BJ (cell line): ENCODE data around the gene RIT2. TPM values are rescaled to one million over a fixed set of nuclear protein-coding genes. Genes with fewer than 3 reads are reported as not detected.

ENCODE experiments used
- CTCF ChIA-PET: fragments of 350-600 bp; formaldehyde crosslinking; extraction: SDS; loops from one replicate; lab custom pipeline; 2021; ENCODE audit warnings: antibody characterized with exemption, inconsistent platforms; lab: Yijun Ruan, JAX
- POLR2A ChIA-PET: fragments of 300-600 bp; sonication (Branson Sonifier 250); formaldehyde crosslinking; extraction: SDS; loops from one replicate; lab custom pipeline; 2021; ENCODE audit warnings: antibody characterized with exemption; lab: Charles Lee
- DNase-seq: peaks from one replicate; pipeline ENCODE4 v3.0.0-alpha.2; 2011; ENCODE audit warnings: low read depth
- H3K27me3 ChIP-seq: 2 replicates; pipeline ENCODE4 v1.6.0; 2011; ENCODE audit warnings: low read length; ENCODE audit not compliant: control insufficient read depth, insufficient read depth
- H3K36me3 ChIP-seq: 2 replicates; pipeline ENCODE4 v1.5.1; 2011; ENCODE audit warnings: low read length; ENCODE audit not compliant: control insufficient read depth, insufficient read depth
- H3K4me3 ChIP-seq: 2 replicates; pipeline ENCODE4 v1.5.1; 2011; ENCODE audit warnings: low read depth, mild to moderate bottlenecking, control low read depth, low read length
- CTCF ChIP-seq: IDR thresholded peaks from 2 replicates; pipeline ENCODE4 v1.5.1; 2011; ENCODE audit warnings: low read depth, mild to moderate bottlenecking, control low read depth, inconsistent platforms, low read length, moderate library complexity; ENCODE audit not compliant: insufficient read depth
- polyA plus RNA-seq: library from polyadenylated mRNA; depleted of rRNA; stranded (reverse); fragments of >200 nt; gene quantifications from 2 replicates; pipeline ENCODE4 v1.2.3, GENCODE V29; 2011

RIT2 gene
- polyA plus RNA-seq, 1 experiment = not detected

- no peak for DNase-seq
- no peak for TF ChIP-seq CTCF
- CTCF ChIA-PET = no interaction called here
Observed at GRCh38 chr18:42950732-42951131, 164.8 kb downstream of the RIT2 start.

GRCh38 chr18:42948831-42949230 lies 166.7 kb downstream of the RIT2 start:
- POLR2A ChIA-PET = no interaction called here
- no peaks in the 10 kb centered on the region for H3K27me3 ChIP-seq
- CTCF ChIA-PET = no interaction called here
- no peak for TF ChIP-seq CTCF
- H3K4me3 ChIP-seq = no peak overlapping the region
- DNase-seq = no peak
- no peaks in the 10 kb centered on the region for H3K36me3 ChIP-seq

More at GRCh38 chr18:42950732-42951131, 164.8 kb downstream of the RIT2 start:
- Histone ChIP-seq H3K36me3 (no peaks in the 10 kb centered on the region), H3K27me3 (no peaks in the 10 kb centered on the region), H3K4me3 (no peak overlapping the region)
- POLR2A ChIA-PET = no interaction called here

- POLR2A ChIA-PET = no interaction called here
- TF ChIP-seq CTCF = no peak
- CTCF ChIA-PET = no interaction called here
- no peaks in the 10 kb centered on the region for H3K36me3 ChIP-seq
- H3K27me3 ChIP-seq = no peaks in the 10 kb centered on the region
- H3K4me3 ChIP-seq = no peak overlapping the region
- no peak for DNase-seq
Observed at GRCh38 chr18:42941860-42942259, 173.6 kb downstream of the RIT2 start.

GRCh38 chr18:42941021-42941420 lies 174.5 kb downstream of the RIT2 start:
- no peak overlapping the region for H3K4me3 ChIP-seq
- no peak for DNase-seq
- TF ChIP-seq CTCF = no peak
- ChIA-PET POLR2A (no interaction called here), CTCF (no interaction called here)
- H3K27me3 ChIP-seq = no peaks in the 10 kb centered on the region
- no peaks in the 10 kb centered on the region for H3K36me3 ChIP-seq

GRCh38 chr18:42937436-42937835 lies 178.0 kb downstream of the RIT2 start:
- no peaks in the 10 kb centered on the region for H3K36me3 ChIP-seq

More at GRCh38 chr18:42937436-42937835, 178.0 kb downstream of the RIT2 start:
- H3K4me3 ChIP-seq = no peak overlapping the region
- DNase-seq = no peak
- H3K27me3 ChIP-seq = no peaks in the 10 kb centered on the region
- CTCF ChIA-PET = no interaction called here
- POLR2A ChIA-PET = no interaction called here
- no peak for TF ChIP-seq CTCF
